WI38 (cell line): Measurements from ENCODE around the gene TEX52.

Experiments used
- H3K4me3 ChIP-seq: 2 replicates; pipeline ENCODE4 v1.5.1; 2011; ENCODE audit warnings: low read depth, mild to moderate bottlenecking, control low read depth, low read length
- TF ChIP-seq, protein P1 (sequence below): IDR thresholded peaks from 2 replicates; pipeline ENCODE4 v1.5.1; 2012; ENCODE audit warnings: low read depth, mild to moderate bottlenecking, control low read depth, low read length

TEX52 gene

DNA sequence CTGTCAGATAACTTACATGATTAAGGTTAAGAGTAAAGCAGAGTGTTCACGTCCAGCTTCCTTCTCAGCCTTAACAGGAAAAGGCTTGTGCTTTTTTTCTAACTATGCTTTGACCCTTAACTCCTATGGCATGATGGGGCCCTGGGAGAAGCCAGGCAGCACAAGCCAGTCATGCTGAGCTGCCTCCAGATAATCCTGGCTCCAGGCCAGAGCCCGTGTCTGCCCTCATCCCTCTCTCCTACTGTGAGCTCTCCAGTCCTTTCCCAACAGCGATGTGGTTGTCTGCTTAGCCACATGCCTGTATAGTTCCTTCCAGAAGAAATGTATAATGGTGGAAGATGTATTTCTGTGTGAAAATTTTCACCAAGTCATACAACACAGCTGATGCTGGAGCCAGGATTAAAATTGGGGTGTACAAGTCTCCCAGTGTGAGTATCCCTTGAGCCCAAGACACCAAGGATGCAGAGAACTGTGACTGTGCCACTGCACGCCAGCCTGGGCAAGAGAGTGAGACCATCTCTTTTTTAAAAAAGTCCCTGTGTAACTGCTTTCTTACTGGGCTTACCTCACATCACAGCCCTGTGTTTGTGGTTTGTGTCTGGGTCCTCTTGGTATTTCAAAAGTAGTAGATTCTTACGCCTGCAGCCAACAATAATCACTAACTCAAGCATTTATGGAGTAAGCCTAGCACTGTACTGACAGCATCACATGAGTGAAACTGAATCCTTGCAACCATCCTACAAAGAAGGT, 52.3 kb downstream of the TEX52 start:
- TF ChIP-seq, protein P1, sequence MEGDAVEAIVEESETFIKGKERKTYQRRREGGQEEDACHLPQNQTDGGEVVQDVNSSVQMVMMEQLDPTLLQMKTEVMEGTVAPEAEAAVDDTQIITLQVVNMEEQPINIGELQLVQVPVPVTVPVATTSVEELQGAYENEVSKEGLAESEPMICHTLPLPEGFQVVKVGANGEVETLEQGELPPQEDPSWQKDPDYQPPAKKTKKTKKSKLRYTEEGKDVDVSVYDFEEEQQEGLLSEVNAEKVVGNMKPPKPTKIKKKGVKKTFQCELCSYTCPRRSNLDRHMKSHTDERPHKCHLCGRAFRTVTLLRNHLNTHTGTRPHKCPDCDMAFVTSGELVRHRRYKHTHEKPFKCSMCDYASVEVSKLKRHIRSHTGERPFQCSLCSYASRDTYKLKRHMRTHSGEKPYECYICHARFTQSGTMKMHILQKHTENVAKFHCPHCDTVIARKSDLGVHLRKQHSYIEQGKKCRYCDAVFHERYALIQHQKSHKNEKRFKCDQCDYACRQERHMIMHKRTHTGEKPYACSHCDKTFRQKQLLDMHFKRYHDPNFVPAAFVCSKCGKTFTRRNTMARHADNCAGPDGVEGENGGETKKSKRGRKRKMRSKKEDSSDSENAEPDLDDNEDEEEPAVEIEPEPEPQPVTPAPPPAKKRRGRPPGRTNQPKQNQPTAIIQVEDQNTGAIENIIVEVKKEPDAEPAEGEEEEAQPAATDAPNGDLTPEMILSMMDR, result no peak
- H3K4me3 ChIP-seq, result no peak overlapping the region

- TF ChIP-seq, protein P1, result no peak
- no peak overlapping the region for H3K4me3 ChIP-seq
Measured at GRCh38 chr12:2803635-2804392, 53.0 kb downstream of the TEX52 start.

- H3K4me3 ChIP-seq, result no peak overlapping the region
- TF ChIP-seq, protein P1, result no peak
Measured at GRCh38 chr12:2801044-2801783, 55.6 kb downstream of the TEX52 start.

GRCh38 chr12:2800046-2800570, 56.7 kb downstream of the TEX52 start:
- TF ChIP-seq, protein P1, result no peak
- no peak overlapping the region for H3K4me3 ChIP-seq
